ENCODE measurements around the gene GLP2R.

GLP2R gene, protein sequence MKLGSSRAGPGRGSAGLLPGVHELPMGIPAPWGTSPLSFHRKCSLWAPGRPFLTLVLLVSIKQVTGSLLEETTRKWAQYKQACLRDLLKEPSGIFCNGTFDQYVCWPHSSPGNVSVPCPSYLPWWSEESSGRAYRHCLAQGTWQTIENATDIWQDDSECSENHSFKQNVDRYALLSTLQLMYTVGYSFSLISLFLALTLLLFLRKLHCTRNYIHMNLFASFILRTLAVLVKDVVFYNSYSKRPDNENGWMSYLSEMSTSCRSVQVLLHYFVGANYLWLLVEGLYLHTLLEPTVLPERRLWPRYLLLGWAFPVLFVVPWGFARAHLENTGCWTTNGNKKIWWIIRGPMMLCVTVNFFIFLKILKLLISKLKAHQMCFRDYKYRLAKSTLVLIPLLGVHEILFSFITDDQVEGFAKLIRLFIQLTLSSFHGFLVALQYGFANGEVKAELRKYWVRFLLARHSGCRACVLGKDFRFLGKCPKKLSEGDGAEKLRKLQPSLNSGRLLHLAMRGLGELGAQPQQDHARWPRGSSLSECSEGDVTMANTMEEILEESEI

DNA sequence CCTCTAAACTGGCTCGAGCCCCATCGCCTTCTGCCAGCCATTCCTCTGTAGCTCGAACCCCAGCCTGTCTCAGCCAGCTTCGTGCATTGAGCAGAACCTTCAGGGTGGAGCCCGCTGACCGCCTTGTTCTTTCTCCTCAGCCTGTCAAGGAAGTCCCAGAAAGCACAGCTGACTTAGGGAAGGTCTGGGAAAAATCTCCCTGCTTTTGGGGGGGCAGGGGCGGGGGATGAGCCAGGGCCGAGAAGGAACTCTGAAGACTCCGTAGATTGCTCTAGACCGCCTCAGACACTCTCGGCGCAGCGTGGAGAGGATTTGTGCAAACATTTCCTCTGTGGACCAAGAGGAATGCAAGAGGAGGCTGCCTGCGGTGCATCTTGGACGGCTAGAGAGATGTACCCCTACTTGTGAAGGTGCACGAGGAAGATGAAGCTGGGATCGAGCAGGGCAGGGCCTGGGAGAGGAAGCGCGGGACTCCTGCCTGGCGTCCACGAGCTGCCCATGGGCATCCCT, at the start of gene GLP2R:
GLP2R (plus strand) TSS at position 284 of the 510 bp plus-strand sequence; CDS start at position 424, 140 bp downstream.
- no peaks in the 10 kb centered on the region for H3K9me3 ChIP-seq (replicated peaks; ENCODE audit: insufficient read depth, low read length)
- H3F3A ChIP-seq (ENCODE audit: insufficient read depth, low read length): no peaks in the 10 kb centered on the region
- H4K20me1 ChIP-seq (ENCODE audit: insufficient read depth, low read length): no peaks in the 10 kb centered on the region
- no peaks in the 10 kb centered on the region for H3K79me2 ChIP-seq (ENCODE audit: low read length)
- no peaks in the 10 kb centered on the region for H3K9me2 ChIP-seq (replicated peaks; ENCODE audit: insufficient read depth, low read length)
- no peaks in the 10 kb centered on the region for H3K27me3 ChIP-seq (replicated peaks; ENCODE audit: insufficient read depth, low read length)
- H3K4me2 ChIP-seq (ENCODE audit: low read depth, low read length): no peak within 1 kb of the TSS
- TF ChIP-seq CTCF (IDR thresholded peaks at IDR 0.05; ENCODE audit: low read length) (no peak), EZH2 (optimal IDR thresholded peaks at IDR 0.05; ENCODE audit: low read depth, low read length) (no peak), EZH2phosphoT487 (IDR thresholded peaks at IDR 0.05; ENCODE audit: low read length) (no peak)
- no peak within 1 kb of the TSS for H3K27ac ChIP-seq (ENCODE audit: low read length)
- no peaks in the 10 kb centered on the region for H3K36me3 ChIP-seq (replicated peaks; ENCODE audit: insufficient read depth, low read length)
- H3K4me1 ChIP-seq (ENCODE audit: low read length): no peaks in the 10 kb centered on the region
- no peak within 1 kb of the TSS for H3K9ac ChIP-seq (ENCODE audit: low read length)
- DNase-seq: no peak
- H2AFZ ChIP-seq (ENCODE audit: low read length): no peak within 1 kb of the TSS
- no peak within 1 kb of the TSS for H3K4me3 ChIP-seq (ENCODE audit: low read length)

- Histone ChIP-seq H3F3A (ENCODE audit: insufficient read depth, low read length) (no peaks in the 10 kb centered on the region), H3K9me3 (replicated peaks; ENCODE audit: insufficient read depth, low read length) (no peaks in the 10 kb centered on the region), H3K4me3 (ENCODE audit: low read length) (no peak overlapping the region), H3K79me2 (ENCODE audit: low read length) (no peaks in the 10 kb centered on the region), H2AFZ (ENCODE audit: low read length) (no peak overlapping the region), H3K36me3 (replicated peaks; ENCODE audit: insufficient read depth, low read length) (no peaks in the 10 kb centered on the region), H3K27ac (ENCODE audit: low read length) (no peak overlapping the region), H3K9ac (ENCODE audit: low read length) (no peak overlapping the region), H3K4me2 (ENCODE audit: low read depth, low read length) (no peak overlapping the region), H4K20me1 (ENCODE audit: insufficient read depth, low read length) (no peaks in the 10 kb centered on the region), H3K4me1 (ENCODE audit: low read length) (no peaks in the 10 kb centered on the region), H3K27me3 (replicated peaks; ENCODE audit: insufficient read depth, low read length) (no peaks in the 10 kb centered on the region; the same call in 1 of the 2 replicates), H3K9me2 (replicated peaks; ENCODE audit: insufficient read depth, low read length) (no peaks in the 10 kb centered on the region)
- TF ChIP-seq EZH2 (optimal IDR thresholded peaks at IDR 0.05; ENCODE audit: low read depth, low read length) (no peak), EZH2phosphoT487 (IDR thresholded peaks at IDR 0.05; ENCODE audit: low read length) (no peak), CTCF (IDR thresholded peaks at IDR 0.05; ENCODE audit: low read length) (no peak)
- DNase-seq: no peak
Observed at GRCh38 chr17:9776911-9777310, 48.8 kb upstream of the GLP2R start.

DNA sequence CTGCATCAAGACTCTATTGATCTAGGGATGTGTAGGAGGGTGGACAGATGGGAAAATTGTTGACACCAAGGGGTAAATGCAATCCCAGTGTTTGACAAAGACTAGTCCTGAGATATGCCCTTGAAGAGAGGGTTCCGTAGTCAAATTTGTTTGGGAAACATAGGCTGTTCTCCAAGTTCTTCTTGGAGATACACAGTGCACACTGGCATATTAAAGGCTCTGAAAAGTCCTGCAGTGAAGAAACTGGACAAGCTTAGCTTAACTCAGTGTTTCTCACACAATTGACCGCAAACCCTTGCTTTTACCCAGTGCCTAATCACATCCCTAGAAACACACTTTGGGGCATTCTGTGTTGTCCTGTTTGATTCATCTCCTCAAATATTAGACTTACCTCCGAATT, 45.2 kb upstream of the GLP2R start:
- Histone ChIP-seq H3K9ac (ENCODE audit: low read length) (no peak overlapping the region), H3K4me2 (ENCODE audit: low read depth, low read length) (no peak overlapping the region), H4K20me1 (ENCODE audit: insufficient read depth, low read length) (no peaks in the 10 kb centered on the region), H3K27me3 (replicated peaks; ENCODE audit: insufficient read depth, low read length) (no peaks in the 10 kb centered on the region; the same call in 1 of the 2 replicates), H3K4me3 (ENCODE audit: low read length) (no peak overlapping the region), H3K9me3 (replicated peaks; ENCODE audit: insufficient read depth, low read length) (no peaks in the 10 kb centered on the region), H3K79me2 (ENCODE audit: low read length) (no peaks in the 10 kb centered on the region), H3F3A (ENCODE audit: insufficient read depth, low read length) (no peaks in the 10 kb centered on the region), H3K27ac (ENCODE audit: low read length) (no peak overlapping the region), H3K4me1 (ENCODE audit: low read length) (no peaks in the 10 kb centered on the region), H3K9me2 (replicated peaks; ENCODE audit: insufficient read depth, low read length) (no peaks in the 10 kb centered on the region), H2AFZ (ENCODE audit: low read length) (no peak overlapping the region), H3K36me3 (replicated peaks; ENCODE audit: insufficient read depth, low read length) (no peaks in the 10 kb centered on the region)
- TF ChIP-seq EZH2 (optimal IDR thresholded peaks at IDR 0.05; ENCODE audit: low read depth, low read length) (no peak), CTCF (IDR thresholded peaks at IDR 0.05; ENCODE audit: low read length) (no peak), EZH2phosphoT487 (IDR thresholded peaks at IDR 0.05; ENCODE audit: low read length) (no peak)
- no peak for DNase-seq
